Neural crest cell (in vitro differentiated cells): ENCODE results near the gene AVEN. TPM values are rescaled to one million over a fixed set of nuclear protein-coding genes. Genes with fewer than 3 reads are reported as not detected.

Experiments
- DNase-seq: peaks from one replicate; pipeline ENCODE4 v3.0.0; 2021; ENCODE audit warnings: low read depth, mixed read lengths, low spot score
- H3K27ac Mint-ChIP-seq: one replicate; pipeline ENCODE4 v1.8.0; 2021; ENCODE audit warnings: mild to moderate bottlenecking, mixed read lengths; ENCODE audit not compliant: unreplicated experiment
- H3K27me3 Mint-ChIP-seq: 2 replicates; pipeline ENCODE4 v1.8.0; 2021; ENCODE audit warnings: low read depth, mild to moderate bottlenecking, mixed read lengths
- H3K36me3 Mint-ChIP-seq: 2 replicates; pipeline ENCODE4 v1.8.0; 2021; ENCODE audit warnings: low read depth, mild to moderate bottlenecking, mixed read lengths
- H3K4me1 Mint-ChIP-seq: 2 replicates; pipeline ENCODE4 v1.8.0; 2021; ENCODE audit warnings: mixed read lengths
- H3K4me3 Mint-ChIP-seq: one replicate; pipeline ENCODE4 v1.8.0; 2021; ENCODE audit warnings: mild to moderate bottlenecking, mixed read lengths
- H3K9me3 Mint-ChIP-seq: 2 replicates; pipeline ENCODE4 v1.8.0; 2021; ENCODE audit warnings: mixed read lengths
- total RNA-seq: library from RNA; stranded (reverse); gene quantifications from 2 replicates; pipeline ENCODE4 v1.2.1, GENCODE V29; 2021
- TF ChIP-seq, protein P1 (sequence below): fragments of 200-600 bp; sonication (generic); conservative IDR thresholded peaks from 2 replicates; pipeline ENCODE4 v1.5.0; 2021; ENCODE audit warnings: antibody characterized with exemption, mild to moderate bottlenecking

The AVEN gene
- total RNA-seq, 1 donor from 2014 or later: 15.0 TPM

DNA sequence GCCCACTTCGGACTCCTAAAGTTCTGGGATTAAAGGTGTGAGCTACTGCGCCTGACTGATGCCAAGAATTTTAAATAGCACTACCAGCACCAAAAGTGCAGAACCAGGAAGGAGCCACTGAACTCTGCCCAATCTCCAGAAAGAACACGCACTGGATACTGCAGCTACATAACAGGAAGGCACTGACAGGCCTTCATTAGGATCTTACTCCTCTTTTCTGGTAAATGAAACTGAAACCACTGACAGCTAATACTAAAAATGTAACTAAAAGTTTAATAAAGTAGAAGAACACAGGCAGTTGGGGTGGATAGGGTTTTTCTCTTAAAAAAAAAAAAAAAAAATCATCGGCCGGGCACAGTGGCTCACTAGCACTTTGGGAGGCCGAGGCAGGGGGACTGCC, 144.8 kb downstream of the AVEN start:
- no peaks in the 10 kb centered on the region for H3K4me1 Mint-ChIP-seq
- no peak for DNase-seq
- H3K4me3 Mint-ChIP-seq: no peak overlapping the region
- no peaks in the 10 kb centered on the region for H3K27me3 Mint-ChIP-seq
- H3K27ac Mint-ChIP-seq: no peak overlapping the region
- no peaks in the 10 kb centered on the region for H3K9me3 Mint-ChIP-seq
- TF ChIP-seq, protein P1, sequence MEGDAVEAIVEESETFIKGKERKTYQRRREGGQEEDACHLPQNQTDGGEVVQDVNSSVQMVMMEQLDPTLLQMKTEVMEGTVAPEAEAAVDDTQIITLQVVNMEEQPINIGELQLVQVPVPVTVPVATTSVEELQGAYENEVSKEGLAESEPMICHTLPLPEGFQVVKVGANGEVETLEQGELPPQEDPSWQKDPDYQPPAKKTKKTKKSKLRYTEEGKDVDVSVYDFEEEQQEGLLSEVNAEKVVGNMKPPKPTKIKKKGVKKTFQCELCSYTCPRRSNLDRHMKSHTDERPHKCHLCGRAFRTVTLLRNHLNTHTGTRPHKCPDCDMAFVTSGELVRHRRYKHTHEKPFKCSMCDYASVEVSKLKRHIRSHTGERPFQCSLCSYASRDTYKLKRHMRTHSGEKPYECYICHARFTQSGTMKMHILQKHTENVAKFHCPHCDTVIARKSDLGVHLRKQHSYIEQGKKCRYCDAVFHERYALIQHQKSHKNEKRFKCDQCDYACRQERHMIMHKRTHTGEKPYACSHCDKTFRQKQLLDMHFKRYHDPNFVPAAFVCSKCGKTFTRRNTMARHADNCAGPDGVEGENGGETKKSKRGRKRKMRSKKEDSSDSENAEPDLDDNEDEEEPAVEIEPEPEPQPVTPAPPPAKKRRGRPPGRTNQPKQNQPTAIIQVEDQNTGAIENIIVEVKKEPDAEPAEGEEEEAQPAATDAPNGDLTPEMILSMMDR: no peak
- H3K36me3 Mint-ChIP-seq: no peaks in the 10 kb centered on the region

DNA sequence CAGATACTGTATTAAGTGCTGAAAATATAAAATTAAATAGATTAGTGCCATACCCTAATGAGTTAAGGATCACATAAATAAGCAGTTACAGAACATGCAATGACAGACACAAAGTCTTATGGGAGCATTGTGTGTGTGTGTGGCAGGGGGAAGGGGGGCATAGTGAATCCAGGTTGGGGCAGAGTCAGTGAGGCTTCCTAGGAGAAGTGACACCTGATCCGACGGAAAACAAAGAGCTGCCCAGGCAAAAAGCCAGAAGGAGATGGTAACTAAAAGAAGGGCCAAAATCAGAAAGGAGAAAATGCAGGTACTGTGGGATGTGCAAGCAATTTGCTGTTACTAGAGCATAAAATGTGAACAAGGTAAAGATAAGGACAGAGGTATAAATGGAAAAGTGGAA, 150.8 kb downstream of the AVEN start:
- H3K36me3 Mint-ChIP-seq: no peaks in the 10 kb centered on the region
- H3K27me3 Mint-ChIP-seq: no peaks in the 10 kb centered on the region
- H3K4me3 Mint-ChIP-seq: no peak overlapping the region
- no peak for DNase-seq
- TF ChIP-seq, protein P1: no peak
- H3K27ac Mint-ChIP-seq: no peak overlapping the region
- no peaks in the 10 kb centered on the region for H3K4me1 Mint-ChIP-seq
- peaks cover 4% of the 10 kb centered on the region for H3K9me3 Mint-ChIP-seq

DNA sequence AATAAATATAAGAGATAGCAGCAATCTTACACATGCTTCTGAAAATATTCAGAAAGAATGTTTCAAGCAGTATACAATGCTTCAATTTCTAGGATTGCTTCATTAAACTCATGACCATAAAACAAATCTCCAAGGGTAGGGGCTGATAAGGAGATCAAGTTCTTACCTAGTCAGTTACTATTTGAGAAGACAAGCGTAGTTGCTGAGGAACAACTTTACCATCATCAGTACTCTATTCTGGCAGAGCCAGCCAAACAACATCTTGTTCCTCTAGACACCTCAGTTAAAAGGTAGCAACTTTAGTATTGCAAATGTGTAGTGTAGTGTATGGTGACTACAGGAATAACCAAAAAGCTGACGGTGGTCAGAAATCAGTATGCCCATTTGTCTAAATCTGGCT, 156.1 kb downstream of the AVEN start:
- Mint-ChIP-seq H3K27ac (no peak overlapping the region), H3K9me3 (peaks cover 4% of the 10 kb centered on the region), H3K36me3 (no peaks in the 10 kb centered on the region), H3K27me3 (no peaks in the 10 kb centered on the region), H3K4me3 (no peak overlapping the region), H3K4me1 (no peaks in the 10 kb centered on the region)
- DNase-seq: no peak
- TF ChIP-seq, protein P1: no peak

DNA sequence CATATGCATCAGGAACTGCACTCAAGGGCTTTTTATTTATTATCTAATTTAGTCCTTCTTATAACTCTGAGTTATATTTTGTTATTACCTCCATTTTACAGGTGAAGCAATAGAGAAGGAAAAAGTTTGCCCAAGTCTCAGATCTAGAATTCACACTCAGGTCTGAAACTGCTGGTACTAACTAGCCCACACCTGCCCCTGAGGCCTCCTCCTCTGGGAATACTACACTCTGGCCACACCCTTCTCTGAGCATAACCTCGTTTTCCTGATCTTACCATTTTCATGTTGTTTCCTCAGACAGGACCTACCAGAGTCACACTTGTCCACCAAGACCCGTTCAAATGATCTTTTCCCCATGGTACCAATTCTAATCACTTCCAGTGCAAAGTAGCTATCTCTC, 164.8 kb downstream of the AVEN start:
- no peak overlapping the region for H3K27ac Mint-ChIP-seq
- DNase-seq: no peak
- H3K4me3 Mint-ChIP-seq: no peak overlapping the region
- peaks cover 7% of the 10 kb centered on the region for H3K4me1 Mint-ChIP-seq
- TF ChIP-seq, protein P1: no peak
- H3K9me3 Mint-ChIP-seq: no peaks in the 10 kb centered on the region
- H3K36me3 Mint-ChIP-seq: no peaks in the 10 kb centered on the region
- no peaks in the 10 kb centered on the region for H3K27me3 Mint-ChIP-seq

DNA sequence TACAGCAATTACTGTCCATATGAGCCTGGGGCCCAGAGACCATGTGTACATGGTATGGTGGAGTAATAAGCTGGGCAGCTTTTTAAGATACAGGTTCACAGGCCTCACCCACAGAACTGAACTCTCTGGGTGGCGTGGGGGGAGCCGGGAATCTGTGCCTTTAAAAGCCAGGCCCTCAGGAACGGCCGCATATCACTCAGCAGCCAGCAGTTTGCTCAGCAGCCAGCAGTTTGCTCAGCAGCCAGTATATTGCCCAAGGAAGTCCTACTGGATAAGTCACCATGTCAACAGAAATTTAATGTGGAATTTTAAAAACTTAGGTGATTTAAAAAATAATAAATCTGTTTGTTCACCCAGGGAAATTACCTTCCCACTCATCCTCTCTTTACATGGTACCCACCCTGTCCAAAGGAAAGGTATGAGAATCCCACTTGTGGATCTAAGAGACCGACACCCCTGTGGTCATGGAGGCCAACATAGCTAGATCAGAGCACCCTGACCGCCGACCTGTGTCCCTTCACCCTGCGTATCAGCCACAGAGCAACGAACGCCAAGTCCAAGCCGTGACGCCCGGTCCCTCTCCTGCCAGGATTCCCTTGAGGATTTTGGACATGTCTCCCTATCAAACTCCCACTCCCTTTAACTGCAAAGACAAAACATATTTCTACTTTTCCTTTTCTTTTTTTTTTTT, 166.4 kb downstream of the AVEN start:
- Mint-ChIP-seq H3K27me3 (no peaks in the 10 kb centered on the region), H3K4me3 (no peak overlapping the region), H3K9me3 (no peaks in the 10 kb centered on the region), H3K36me3 (no peaks in the 10 kb centered on the region), H3K27ac (peak overlapping the region; percentile 21), H3K4me1 (peaks cover 7% of the 10 kb centered on the region)
- DNase-seq: no peak
- TF ChIP-seq, protein P1: no peak
